ENCODE data around the gene TRMT6.

DNA sequence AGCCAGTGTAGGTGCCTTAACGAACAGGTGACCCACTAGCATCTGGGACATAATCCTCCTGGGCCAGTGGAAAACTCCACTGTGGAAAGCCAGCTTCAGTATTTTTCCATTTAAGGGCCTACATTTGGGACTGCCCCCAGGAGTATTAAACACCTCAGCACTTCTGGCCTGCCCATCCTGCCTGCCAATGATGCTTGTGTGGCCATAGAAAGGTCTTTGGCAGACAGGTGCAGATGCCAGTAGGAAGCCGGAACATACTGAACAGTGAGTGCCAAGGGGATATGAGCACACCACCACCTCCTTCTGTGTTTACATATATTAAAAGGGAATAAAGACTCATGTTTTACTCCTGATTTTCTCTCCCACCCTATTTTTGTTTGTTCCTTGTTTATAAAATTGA lies 20.0 kb upstream of the TRMT6 start:
- TF ChIP-seq, protein P1, sequence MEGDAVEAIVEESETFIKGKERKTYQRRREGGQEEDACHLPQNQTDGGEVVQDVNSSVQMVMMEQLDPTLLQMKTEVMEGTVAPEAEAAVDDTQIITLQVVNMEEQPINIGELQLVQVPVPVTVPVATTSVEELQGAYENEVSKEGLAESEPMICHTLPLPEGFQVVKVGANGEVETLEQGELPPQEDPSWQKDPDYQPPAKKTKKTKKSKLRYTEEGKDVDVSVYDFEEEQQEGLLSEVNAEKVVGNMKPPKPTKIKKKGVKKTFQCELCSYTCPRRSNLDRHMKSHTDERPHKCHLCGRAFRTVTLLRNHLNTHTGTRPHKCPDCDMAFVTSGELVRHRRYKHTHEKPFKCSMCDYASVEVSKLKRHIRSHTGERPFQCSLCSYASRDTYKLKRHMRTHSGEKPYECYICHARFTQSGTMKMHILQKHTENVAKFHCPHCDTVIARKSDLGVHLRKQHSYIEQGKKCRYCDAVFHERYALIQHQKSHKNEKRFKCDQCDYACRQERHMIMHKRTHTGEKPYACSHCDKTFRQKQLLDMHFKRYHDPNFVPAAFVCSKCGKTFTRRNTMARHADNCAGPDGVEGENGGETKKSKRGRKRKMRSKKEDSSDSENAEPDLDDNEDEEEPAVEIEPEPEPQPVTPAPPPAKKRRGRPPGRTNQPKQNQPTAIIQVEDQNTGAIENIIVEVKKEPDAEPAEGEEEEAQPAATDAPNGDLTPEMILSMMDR (IDR thresholded peaks at IDR 0.05) = no peak
- TF ChIP-seq RCOR1 (IDR thresholded peaks at IDR 0.05; ENCODE audit: low read depth, low read length) = no peak
- TF ChIP-seq RAD21 (conservative IDR thresholded peaks at IDR 0.05 in 1 of 2, IDR thresholded peaks at IDR 0.05 in 1 of 2) = no peak
- no peak for TF ChIP-seq POLR2A (IDR thresholded peaks at IDR 0.05; ENCODE audit: low read length)
- no peak for TF ChIP-seq BHLHE40 (IDR thresholded peaks at IDR 0.05; ENCODE audit: low read depth, low read length)

Measured in A549 (cell line).